Stimulated activated CD8-positive, alpha-beta memory T cell treated with anti-CD3 and anti-CD28 coated beads, Interleukin-7, amount 100 ng/mL, for 1 hour (primary cell): ENCODE data around the gene FUBP1.
"Not testable (repeated sequence)": the region's sequence is repeated elsewhere in the genome, so short reads cannot be mapped to it uniquely, and the experiment has no call there.

Experiments
- DNase-seq, 2 donors: peaks; one replicate each; pipeline ENCODE4 v3.0.0-alpha.2; 2020; ENCODE audit warnings: low read depth in 2 of 2

FUBP1 gene

GRCh38 chr1:77978969-77979876 is at the start of gene FUBP1:
Gene FUBP1 (minus strand): TSS chr1:77979072. CDS start chr1:77979004, 68 bp downstream.
- peak; percentile 88 for DNase-seq

- not testable (repeated sequence) for DNase-seq
Measured at GRCh38 chr1:78021134-78021533, 42.3 kb upstream of the FUBP1 start.

GRCh38 chr1:78019024-78019423 is 40.2 kb upstream of the FUBP1 start:
- DNase-seq = no peak

GRCh38 chr1:78015148-78015547 is 36.3 kb upstream of the FUBP1 start:
- DNase-seq = no peak

- DNase-seq = no peak
Measured at GRCh38 chr1:78011050-78011449, 32.2 kb upstream of the FUBP1 start.

- DNase-seq = no peak
Measured at GRCh38 chr1:78009836-78010235, 31.0 kb upstream of the FUBP1 start.

- DNase-seq = no peak
Measured at GRCh38 chr1:78009276-78009675, 30.4 kb upstream of the FUBP1 start.

- no peak for DNase-seq
Measured at GRCh38 chr1:78007677-78008341, 28.9 kb upstream of the FUBP1 start.

GRCh38 chr1:78006521-78006920 is 27.6 kb upstream of the FUBP1 start:
- no peak for DNase-seq

GRCh38 chr1:78005755-78006154 is 26.9 kb upstream of the FUBP1 start:
- DNase-seq = no peak

- no peak for DNase-seq
Measured at GRCh38 chr1:78005448-78005722, 26.5 kb upstream of the FUBP1 start.

- DNase-seq = peak in 1 of 2 donors; percentile 25
Measured at GRCh38 chr1:78004719-78005447, 26.0 kb upstream of the FUBP1 start, which contains the start of gene DNAJB4. Gene DNAJB4 (plus strand): TSS chr1:78004939. CDS start chr1:78005111, 172 bp downstream.

- no peak for DNase-seq
Measured at GRCh38 chr1:78003882-78004718, 25.2 kb upstream of the FUBP1 start.

GRCh38 chr1:78003070-78003746 is 24.3 kb upstream of the FUBP1 start:
- no peak for DNase-seq

GRCh38 chr1:78000536-78000935 is 21.7 kb upstream of the FUBP1 start:
- DNase-seq = not testable (repeated sequence)

GRCh38 chr1:77996734-77997133 is 17.9 kb upstream of the FUBP1 start:
- DNase-seq = no peak

GRCh38 chr1:77994117-77994705 is 15.3 kb upstream of the FUBP1 start:
- DNase-seq = no peak

- no peak for DNase-seq
Measured at GRCh38 chr1:77991638-77992037, 12.8 kb upstream of the FUBP1 start.

GRCh38 chr1:77990629-77991204 is 11.8 kb upstream of the FUBP1 start:
- no peak for DNase-seq

GRCh38 chr1:77989744-77990143 is 10.9 kb upstream of the FUBP1 start:
- no peak for DNase-seq
